GM19043 (cell line): ENCODE measurements around the gene TNNI3K.

ENCODE experiments used
- ATAC-seq: cut with Tn5 transposase; IDR thresholded peaks from one replicate; pipeline ENCODE4 v1.9.1; 2021; ENCODE audit warnings: low read depth; ENCODE audit not compliant: unreplicated experiment

The TNNI3K gene

GRCh38 chr1:74531796-74532195 lies 296.6 kb downstream of the TNNI3K start:
- no peak for ATAC-seq

GRCh38 chr1:74534241-74534640 lies 299.1 kb downstream of the TNNI3K start:
- no peak for ATAC-seq

- no peak for ATAC-seq
These were observed 310.6 kb downstream of the TNNI3K start for GRCh38 chr1:74545821-74546220.

- no peak for ATAC-seq
These were observed 314.0 kb downstream of the TNNI3K start for GRCh38 chr1:74548961-74549750.

GRCh38 chr1:74549932-74550331 lies 314.7 kb downstream of the TNNI3K start:
- ATAC-seq = no peak

GRCh38 chr1:74570797-74571492 lies 335.8 kb downstream of the TNNI3K start:
- ATAC-seq = no peak

- ATAC-seq = no peak
These were observed 336.3 kb downstream of the TNNI3K start for GRCh38 chr1:74571493-74571800.

GRCh38 chr1:74571891-74572290 lies 336.7 kb downstream of the TNNI3K start:
- ATAC-seq = no peak

GRCh38 chr1:74578101-74578500 lies 342.9 kb downstream of the TNNI3K start:
- ATAC-seq = no peak

- ATAC-seq = peak; percentile 99
These were observed 344.2 kb downstream of the TNNI3K start for GRCh38 chr1:74579425-74579824.

- no peak for ATAC-seq
These were observed 348.2 kb downstream of the TNNI3K start for GRCh38 chr1:74583397-74583796.

GRCh38 chr1:74584185-74584584 lies 349.0 kb downstream of the TNNI3K start:
- ATAC-seq = no peak

GRCh38 chr1:74586253-74586897 lies 351.2 kb downstream of the TNNI3K start:
- ATAC-seq = no peak

- no peak for ATAC-seq
These were observed 352.7 kb downstream of the TNNI3K start for GRCh38 chr1:74587888-74588287.

GRCh38 chr1:74590288-74590687 lies 355.1 kb downstream of the TNNI3K start:
- ATAC-seq = no peak

- ATAC-seq = no peak
These were observed 356.8 kb downstream of the TNNI3K start for GRCh38 chr1:74591949-74592348.

- ATAC-seq = peak; percentile 53
These were observed 357.6 kb downstream of the TNNI3K start for GRCh38 chr1:74592580-74593355.
